OCI-LY7 (cell line): ENCODE results near the gene ARHGAP23. TPM values are rescaled to one million over a fixed set of nuclear protein-coding genes. Genes with fewer than 3 reads are reported as not detected.
"Not testable (repeated sequence)": the region's sequence is repeated elsewhere in the genome, so short reads cannot be mapped to it uniquely, and the experiment has no call there.

Source experiments
- BruUV-seq: library from RNA; stranded (reverse); fragments of 400-500 nt; replicated peaks from 2 replicates; lab custom pipeline; 2021; lab: Mats Ljungman, UMichigan
- CTCF ChIA-PET: fragments of 300-600 bp; sonication (Branson Sonifier 250); formaldehyde crosslinking; loops from one replicate; lab custom pipeline; 2022; ENCODE audit warnings: antibody characterized with exemption; ENCODE audit not compliant: unreplicated experiment; lab: Charles Lee
- POLR2A ChIA-PET: fragments of 300-600 bp; sonication (Branson Sonifier 250); formaldehyde crosslinking; loops from one replicate; lab custom pipeline; 2022; ENCODE audit warnings: antibody characterized with exemption; lab: Charles Lee
- DNase-seq: peaks from one replicate; pipeline ENCODE4 v3.0.0-alpha.2; 2015; ENCODE audit warnings: low spot score
- H2AFZ ChIP-seq: fragments of 200-600 bp; sonication (generic), shearing (Covaris generic); 2 replicates; pipeline ENCODE4 v1.6.1; 2014; ENCODE audit warnings: mild to moderate bottlenecking, antibody characterized with exemption, low read length, moderate library complexity
- H3K27ac ChIP-seq: fragments of 200-600 bp; sonication (generic); 2 replicates; pipeline ENCODE4 v1.5.1; 2014; ENCODE audit warnings: mixed run types, low read depth, mild to moderate bottlenecking, moderate library complexity, low read length, inconsistent platforms; ENCODE audit not compliant: poor library complexity, severe bottlenecking
- H3K36me3 ChIP-seq: fragments of 200-600 bp; sonication (generic); 2 replicates; pipeline ENCODE4 v1.6.1; 2014; ENCODE audit warnings: mild to moderate bottlenecking, antibody characterized with exemption, low read length, moderate library complexity, mixed read lengths; ENCODE audit not compliant: insufficient read depth
- H3K4me1 ChIP-seq: fragments of 200-600 bp; sonication (generic); 2 replicates; pipeline ENCODE4 v1.5.1; 2014; ENCODE audit warnings: mild to moderate bottlenecking, low read length; ENCODE audit not compliant: insufficient read depth, poor library complexity, severe bottlenecking
- H3K4me2 ChIP-seq: fragments of 200-600 bp; sonication (generic); 2 replicates; pipeline ENCODE4 v1.6.1; 2014; ENCODE audit warnings: mild to moderate bottlenecking, low read length
- H3K4me3 ChIP-seq: fragments of 200-600 bp; sonication (generic); 2 replicates; pipeline ENCODE4 v1.5.1; 2014; ENCODE audit warnings: mild to moderate bottlenecking, low read depth, low read length; ENCODE audit not compliant: poor library complexity, severe bottlenecking
- H3K79me2 ChIP-seq: fragments of 200-600 bp; sonication (generic); 2 replicates; pipeline ENCODE4 v1.6.1; 2016; ENCODE audit warnings: low read depth, mild to moderate bottlenecking, low read length, moderate library complexity, mixed read lengths; ENCODE audit not compliant: insufficient read depth
- H3K9me2 ChIP-seq: fragments of 200-600 bp; sonication (generic); 2 replicates; pipeline ENCODE4 v1.6.1; 2016; ENCODE audit warnings: mild to moderate bottlenecking, low read length, mixed read lengths; ENCODE audit not compliant: insufficient read depth
- H3K9me3 ChIP-seq: fragments of 200-600 bp; sonication (generic); 2 replicates; pipeline ENCODE4 v1.6.1; 2014; ENCODE audit warnings: mild to moderate bottlenecking, mixed run types, low read length, mixed read lengths
- H4K20me1 ChIP-seq: fragments of 200-600 bp; sonication (generic); 2 replicates; pipeline ENCODE4 v1.6.1; 2014; ENCODE audit warnings: mild to moderate bottlenecking, antibody characterized with exemption, low read length, moderate library complexity, mixed read lengths; ENCODE audit not compliant: insufficient read depth
- CTCF ChIP-seq: fragments of 200-600 bp; sonication (generic); conservative IDR thresholded peaks from 2 replicates; pipeline ENCODE4 v1.5.1; 2014; ENCODE audit warnings: mild to moderate bottlenecking, antibody characterized with exemption, low read length, moderate library complexity, mixed read lengths
- intact Hi-C: fragments of 100-400 bp; cut with micrococcal nuclease; formaldehyde crosslinking; loops from one replicate; pipeline ENCODE4 v1.10.0; 2022; ENCODE audit not compliant: unreplicated experiment
- total RNA-seq, 2 experiments: library from RNA; depleted of rRNA in 1 of 2; stranded (reverse); fragments of >200 nt in 1 of 2; shearing (Covaris generic) in 1 of 2; gene quantifications; 2 replicates each; pipeline ENCODE4 v1.2.3, GENCODE V29; 2014 to 2022

The ARHGAP23 gene
- total RNA-seq, 2 experiments from 2014 or later, result 16.3 to 18.6 TPM

DNA sequence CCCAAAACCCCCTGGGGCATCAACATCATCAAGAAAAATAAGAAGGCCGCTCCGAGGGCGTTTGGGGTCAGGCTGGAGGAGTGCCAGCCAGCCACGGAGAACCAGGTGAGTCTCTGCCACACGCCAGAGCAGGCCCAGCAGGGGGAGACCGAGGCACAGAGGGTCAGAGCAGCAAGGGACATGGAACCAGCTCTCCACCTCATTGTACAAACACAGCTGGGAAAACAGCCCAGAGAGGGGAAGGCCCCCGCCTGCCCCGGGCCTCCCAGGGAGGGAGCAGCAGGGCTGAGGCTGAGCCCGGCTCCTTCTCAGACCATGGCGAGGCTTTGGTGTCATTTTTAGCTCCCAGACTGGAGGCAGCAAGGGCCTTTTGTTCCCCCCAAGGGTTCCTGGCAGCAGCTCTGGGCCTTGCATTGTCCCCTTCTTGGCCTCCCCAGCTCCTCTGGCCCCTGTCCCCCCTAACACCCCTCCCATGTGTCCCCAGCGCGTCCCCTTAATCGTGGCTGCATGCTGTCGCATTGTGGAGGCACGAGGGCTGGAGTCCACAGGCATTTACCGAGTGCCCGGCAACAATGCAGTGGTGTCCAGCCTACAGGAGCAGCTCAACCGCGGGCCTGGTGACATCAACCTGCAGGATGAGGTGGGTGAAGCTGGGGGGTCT lies 53.9 kb downstream of the ARHGAP23 start:
- CTCF ChIA-PET, H3K4me2 ChIP-seq, H3K4me3 ChIP-seq, H4K20me1 ChIP-seq, H2AFZ ChIP-seq, H3K36me3 ChIP-seq, POLR2A ChIA-PET, intact Hi-C loops, H3K79me2 ChIP-seq, DNase-seq, H3K27ac ChIP-seq, H3K9me2 ChIP-seq, BruUV-seq, H3K9me3 ChIP-seq: not testable (repeated sequence)
- peaks cover 14% of the 10 kb centered on the region for H3K4me1 ChIP-seq

DNA sequence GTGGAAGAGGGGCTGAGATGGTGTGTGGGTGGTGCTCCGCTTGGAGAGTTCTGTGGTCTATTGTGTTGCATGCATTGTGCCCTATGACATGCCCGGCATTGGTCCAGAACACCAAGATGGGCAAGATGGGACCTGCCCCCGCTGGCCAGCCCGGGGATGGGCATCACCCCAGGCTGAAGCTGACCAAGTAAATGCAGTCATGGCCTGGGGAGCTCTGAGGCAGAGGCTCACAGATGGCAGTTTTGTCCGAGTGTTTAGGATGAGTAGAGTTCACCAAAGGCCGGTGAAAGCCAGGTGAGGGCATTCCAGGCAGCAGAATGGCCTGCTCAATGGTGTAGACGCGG lies 54.4 kb downstream of the ARHGAP23 start:
- H3K4me2 ChIP-seq, DNase-seq, H2AFZ ChIP-seq, H3K27ac ChIP-seq, BruUV-seq, H4K20me1 ChIP-seq, H3K36me3 ChIP-seq, H3K9me3 ChIP-seq, H3K79me2 ChIP-seq, CTCF ChIA-PET, POLR2A ChIA-PET, H3K9me2 ChIP-seq, H3K4me3 ChIP-seq, intact Hi-C loops: not testable (repeated sequence)
- peaks cover 14% of the 10 kb centered on the region for H3K4me1 ChIP-seq

- Histone ChIP-seq H2AFZ (peak overlapping the region; percentile 98), H3K4me1 (peaks cover 14% of the 10 kb centered on the region), H3K27ac (peak overlapping the region; percentile 68), H3K4me2 (peak overlapping the region; percentile 58)
- CTCF ChIA-PET, H3K36me3 ChIP-seq, H4K20me1 ChIP-seq, H3K9me2 ChIP-seq, H3K4me3 ChIP-seq, BruUV-seq, H3K9me3 ChIP-seq, H3K79me2 ChIP-seq: not testable (repeated sequence)
- POLR2A ChIA-PET, result interaction anchor here (1.3 kb wide), 1 partner anchor 181 kb away, joined by 4 read pairs; no protein-coding TSS in a partner anchor
- peak; percentile 79 for DNase-seq
- peak; percentile 84 for TF ChIP-seq CTCF
- intact Hi-C loops, result loop anchor here (1.0 to 2.0 kb wide), 3 partner anchors 40 to 70 kb away; no protein-coding TSS in a partner anchor
These were observed 56.2 kb downstream of the ARHGAP23 start for GRCh38 chr17:38484242-38485145.
